HG02884 (cell line): Measurements from ENCODE around the gene CHST11.

Experiments used
- ATAC-seq: cut with Tn5 transposase; IDR thresholded peaks from one replicate; pipeline ENCODE4 v1.9.1; 2021; ENCODE audit warnings: mild to moderate bottlenecking, moderate library complexity; ENCODE audit not compliant: unreplicated experiment

The CHST11 gene

GRCh38 chr12:104427547-104427938, 29.2 kb upstream of the CHST11 start:
- no peak for ATAC-seq

- no peak for ATAC-seq
Observed at GRCh38 chr12:104433061-104433460, 23.7 kb upstream of the CHST11 start.

GRCh38 chr12:104434129-104434528, 22.6 kb upstream of the CHST11 start:
- ATAC-seq = no peak

GRCh38 chr12:104435175-104435574, 21.6 kb upstream of the CHST11 start:
- ATAC-seq = no peak

GRCh38 chr12:104435765-104436164, 21.0 kb upstream of the CHST11 start:
- ATAC-seq = no peak

- no peak for ATAC-seq
Observed at GRCh38 chr12:104436790-104437189, 20.0 kb upstream of the CHST11 start.

GRCh38 chr12:104438134-104438533, 18.6 kb upstream of the CHST11 start:
- no peak for ATAC-seq

GRCh38 chr12:104439137-104439536, 17.6 kb upstream of the CHST11 start:
- no peak for ATAC-seq

- ATAC-seq = no peak
Observed at GRCh38 chr12:104443008-104443407, 13.7 kb upstream of the CHST11 start.

GRCh38 chr12:104446646-104447421, 9.9 kb upstream of the CHST11 start:
- no peak for ATAC-seq

GRCh38 chr12:104448031-104448430, 8.7 kb upstream of the CHST11 start:
- ATAC-seq = no peak

- no peak for ATAC-seq
Observed at GRCh38 chr12:104448451-104448850, 8.3 kb upstream of the CHST11 start.

GRCh38 chr12:104450700-104451099, 6.0 kb upstream of the CHST11 start:
- ATAC-seq = no peak

GRCh38 chr12:104452087-104452486, 4.7 kb upstream of the CHST11 start:
- ATAC-seq = no peak

GRCh38 chr12:104453133-104453532, 3.6 kb upstream of the CHST11 start:
- ATAC-seq = no peak

GRCh38 chr12:104454997-104455396, 1.8 kb upstream of the CHST11 start:
- no peak for ATAC-seq

GRCh38 chr12:104455578-104456416, 951 bp upstream of the CHST11 start:
- ATAC-seq = no peak

- ATAC-seq = peak; percentile 20
Observed at GRCh38 chr12:104456950-104457745, 400 bp downstream of the CHST11 start.

GRCh38 chr12:104457746-104458693, 1.3 kb downstream of the CHST11 start:
- no peak for ATAC-seq

- ATAC-seq = no peak
Observed at GRCh38 chr12:104458694-104459367, 2.1 kb downstream of the CHST11 start.
